OCI-LY1 (cell line): Measurements from ENCODE around the gene PCDHGA9.
"Not testable (repeated sequence)": the region's sequence is repeated elsewhere in the genome, so short reads cannot be mapped to it uniquely, and the experiment has no call there.

Source experiments
- H2AFZ ChIP-seq: fragments of 200-600 bp; sonication (generic), shearing (Covaris generic); 2 replicates; pipeline ENCODE4 v1.6.0; 2014; ENCODE audit warnings: antibody characterized with exemption, mild to moderate bottlenecking, low read length
- H3F3A ChIP-seq: fragments of 200-600 bp; sonication (generic), shearing (Covaris generic); 2 replicates; pipeline ENCODE4 v1.6.0; 2014; ENCODE audit warnings: mild to moderate bottlenecking, antibody characterized with exemption, low read length, moderate library complexity; ENCODE audit not compliant: insufficient read depth
- H3K27ac ChIP-seq: fragments of 200-600 bp; sonication (generic); 2 replicates; pipeline ENCODE4 v1.5.1; 2014; ENCODE audit warnings: low read length, mixed run types, mild to moderate bottlenecking, low read depth; ENCODE audit not compliant: poor library complexity, severe bottlenecking
- H3K27me3 ChIP-seq: fragments of 200-600 bp; sonication (generic); 2 replicates; pipeline ENCODE4 v1.6.0; 2014; ENCODE audit warnings: antibody characterized with exemption, mild to moderate bottlenecking, low read length, moderate library complexity; ENCODE audit not compliant: insufficient read depth
- H3K36me3 ChIP-seq: fragments of 200-600 bp; sonication (generic); 2 replicates; pipeline ENCODE4 v1.6.1; 2014; ENCODE audit warnings: mild to moderate bottlenecking, antibody characterized with exemption, low read length, moderate library complexity, mixed read lengths; ENCODE audit not compliant: insufficient read depth
- H3K4me1 ChIP-seq: fragments of 200-600 bp; sonication (generic); 2 replicates; pipeline ENCODE4 v1.5.1; 2014; ENCODE audit warnings: mild to moderate bottlenecking, low read length, moderate library complexity; ENCODE audit not compliant: insufficient read depth, severe bottlenecking
- H3K4me2 ChIP-seq: fragments of 200-600 bp; sonication (generic), shearing (Covaris generic); 2 replicates; pipeline ENCODE4 v1.6.1; 2014; ENCODE audit warnings: low read length
- H3K4me3 ChIP-seq: fragments of 200-600 bp; sonication (generic); 2 replicates; pipeline ENCODE4 v1.5.1; 2014; ENCODE audit warnings: low read length, low read depth, mild to moderate bottlenecking, mixed read lengths; ENCODE audit not compliant: poor library complexity, severe bottlenecking
- H3K79me2 ChIP-seq: fragments of 200-600 bp; shearing (Covaris generic); 2 replicates; pipeline ENCODE4 v1.6.1; 2016; ENCODE audit warnings: mixed run types, low read length, mixed read lengths; ENCODE audit not compliant: insufficient read depth
- H3K9ac ChIP-seq: fragments of 200-600 bp; sonication (generic), shearing (Covaris generic); 2 replicates; pipeline ENCODE4 v1.6.1; 2014; ENCODE audit warnings: mild to moderate bottlenecking, low read length, mixed read lengths
- H3K9me2 ChIP-seq: fragments of 200-600 bp; sonication (generic), shearing (Covaris generic); 2 replicates; pipeline ENCODE4 v1.6.1; 2014; ENCODE audit warnings: low read depth, mild to moderate bottlenecking, low read length, mixed read lengths
- H3K9me3 ChIP-seq: fragments of 200-600 bp; shearing (Covaris generic); 2 replicates; pipeline ENCODE4 v1.6.1; 2014; ENCODE audit warnings: low read length, mixed read lengths
- H4K20me1 ChIP-seq: fragments of 200-600 bp; sonication (generic), shearing (Covaris generic); 2 replicates; pipeline ENCODE4 v1.6.0; 2016; ENCODE audit warnings: mild to moderate bottlenecking, low read length; ENCODE audit not compliant: insufficient read depth
- CTCF ChIP-seq: fragments of 200-600 bp; sonication (generic), shearing (Covaris generic); IDR thresholded peaks from 2 replicates; pipeline ENCODE4 v1.5.1; 2017; ENCODE audit warnings: mild to moderate bottlenecking, antibody characterized with exemption, low read length, moderate library complexity, mixed read lengths
- EZH2 ChIP-seq: fragments of 200-600 bp; sonication (generic), shearing (Covaris generic); IDR thresholded peaks from 2 replicates; pipeline ENCODE4 v1.8.0; 2017; ENCODE audit warnings: borderline replicate concordance, mixed run types, mild to moderate bottlenecking, antibody characterized with exemption, low read length, moderate library complexity, mixed read lengths

Gene PCDHGA9

GRCh38 chr5:141393267-141393666 lies 9.3 kb upstream of the PCDHGA9 start:
- Histone ChIP-seq H2AFZ (no peak overlapping the region), H3K9ac (no peak overlapping the region), H3K4me2 (no peak overlapping the region), H4K20me1 (no peaks in the 10 kb centered on the region), H3K79me2 (no peaks in the 10 kb centered on the region), H3K9me2 (no peaks in the 10 kb centered on the region), H3K4me1 (no peaks in the 10 kb centered on the region), H3K9me3 (peaks cover 6% of the 10 kb centered on the region; the same call in 1 of the 2 replicates), H3K27me3 (no peaks in the 10 kb centered on the region), H3K4me3 (no peak overlapping the region), H3K27ac (no peak overlapping the region), H3F3A (no peaks in the 10 kb centered on the region), H3K36me3 (no peaks in the 10 kb centered on the region)
- TF ChIP-seq CTCF: no peak
- TF ChIP-seq EZH2: no peak

GRCh38 chr5:141394401-141395187 lies 8.0 kb upstream of the PCDHGA9 start:
- not testable (repeated sequence) for H3K27me3 ChIP-seq, H3K9me3 ChIP-seq, H4K20me1 ChIP-seq, H3K79me2 ChIP-seq, H3K9ac ChIP-seq, H3K9me2 ChIP-seq, H2AFZ ChIP-seq, H3K4me2 ChIP-seq, H3K4me1 ChIP-seq, H3K36me3 ChIP-seq, H3F3A ChIP-seq, H3K4me3 ChIP-seq, H3K27ac ChIP-seq

GRCh38 chr5:141397756-141398551 lies 4.6 kb upstream of the PCDHGA9 start, which contains the start of gene PCDHGB5:
Gene PCDHGB5 (plus strand): TSS chr5:141397947. CDS start chr5:141398128, 181 bp downstream.
- H3K27ac ChIP-seq, H3K9me3 ChIP-seq, H3K9ac ChIP-seq: not testable (repeated sequence)

GRCh38 chr5:141398608-141399007 lies 4.0 kb upstream of the PCDHGA9 start:
- H3K79me2 ChIP-seq: no peaks in the 10 kb centered on the region
- no peak overlapping the region for H3K27ac ChIP-seq
- no peak overlapping the region for H2AFZ ChIP-seq
- H3K27me3 ChIP-seq: no peaks in the 10 kb centered on the region
- no peak for TF ChIP-seq CTCF
- TF ChIP-seq EZH2: no peak
- no peaks in the 10 kb centered on the region for H3K4me1 ChIP-seq
- H3K9ac ChIP-seq: no peak overlapping the region
- peaks cover 5% of the 10 kb centered on the region; the same call in 1 of the 2 replicates for H3K9me3 ChIP-seq
- H3F3A ChIP-seq: no peaks in the 10 kb centered on the region
- H3K4me2 ChIP-seq: no peak overlapping the region
- H3K36me3 ChIP-seq: no peaks in the 10 kb centered on the region
- no peaks in the 10 kb centered on the region for H4K20me1 ChIP-seq
- H3K9me2 ChIP-seq: no peaks in the 10 kb centered on the region
- no peak overlapping the region for H3K4me3 ChIP-seq

More at GRCh38 chr5:141397756-141398551, 4.6 kb upstream of the PCDHGA9 start, which contains the start of gene PCDHGB5:
- not testable (repeated sequence) for H4K20me1 ChIP-seq, H3K27me3 ChIP-seq, H3K4me3 ChIP-seq, H3K4me1 ChIP-seq, H3F3A ChIP-seq, H3K36me3 ChIP-seq, H2AFZ ChIP-seq, H3K79me2 ChIP-seq, H3K4me2 ChIP-seq, H3K9me2 ChIP-seq
